Activated naive CD8-positive, alpha-beta T cell treated with anti-CD3 and anti-CD28 coated beads, Interleukin-2, amount 50 U/mL, for 16 hours (primary cell): ENCODE results near the gene FYN.

ENCODE experiments used
- DNase-seq: peaks from one replicate; pipeline ENCODE4 v3.0.0-alpha.2; 2020; ENCODE audit warnings: low read depth, low spot score

Gene FYN

DNA sequence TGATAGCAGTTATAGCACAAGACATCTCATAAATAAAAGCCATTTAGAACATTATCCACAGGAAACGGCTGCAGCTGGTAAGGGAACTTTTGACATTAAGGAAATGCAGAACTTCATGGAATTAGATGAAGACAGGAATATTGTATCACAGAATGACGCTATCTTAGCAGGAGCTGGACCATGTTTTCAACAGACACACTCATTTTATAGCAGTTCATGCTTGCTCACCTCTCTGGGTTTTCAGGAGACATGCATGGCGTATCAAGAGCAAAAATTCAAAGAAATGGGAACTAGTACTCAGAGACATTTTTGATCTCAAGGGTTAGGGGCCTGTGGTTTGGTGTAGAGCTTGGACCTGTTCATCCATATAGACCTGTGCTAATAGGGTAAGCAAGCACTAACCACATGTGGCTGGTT lies 125.0 kb downstream of the FYN start:
- DNase-seq, result no peak

DNA sequence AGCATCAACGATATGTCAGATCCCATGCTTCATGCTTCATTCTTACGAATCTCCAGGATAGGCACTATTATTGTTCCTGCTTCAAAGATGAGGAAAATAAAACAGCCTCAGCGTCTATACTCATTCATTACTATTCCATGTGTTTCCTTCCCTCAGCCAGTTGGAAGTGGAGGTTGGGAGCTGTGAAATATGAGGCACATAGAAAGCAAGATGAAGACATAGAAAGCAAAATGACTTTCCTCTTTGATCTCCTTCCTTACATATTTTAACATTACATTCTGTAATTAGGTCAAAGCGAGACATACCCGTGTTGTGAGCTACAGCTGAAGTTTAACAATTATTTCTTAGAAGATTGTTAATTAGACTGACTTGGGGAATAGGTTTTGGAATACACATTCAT lies 125.4 kb downstream of the FYN start:
- no peak for DNase-seq

DNA sequence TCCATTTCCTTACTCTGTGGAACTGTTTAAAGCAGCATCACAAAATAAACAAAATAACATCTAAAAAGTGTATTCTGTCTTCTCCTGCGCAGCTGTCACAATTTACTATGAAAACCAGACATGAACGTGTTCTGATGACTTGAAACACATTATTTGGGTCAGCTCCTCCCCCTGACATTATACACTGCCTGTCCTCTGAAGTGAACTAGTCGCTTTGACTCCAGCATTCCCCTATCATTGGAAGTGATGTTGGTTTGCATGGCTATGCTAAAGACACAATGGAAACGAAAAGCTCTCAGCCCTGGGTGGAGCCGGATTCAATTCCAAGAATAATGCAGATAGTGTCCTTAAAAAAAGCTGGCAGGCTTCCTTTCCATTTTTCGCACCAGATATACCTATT lies 125.9 kb downstream of the FYN start:
- DNase-seq, result no peak

GRCh38 chr6:111746983-111747382 lies 126.3 kb downstream of the FYN start:
- DNase-seq, result no peak

GRCh38 chr6:111745636-111746035 lies 127.6 kb downstream of the FYN start:
- DNase-seq, result no peak

DNA sequence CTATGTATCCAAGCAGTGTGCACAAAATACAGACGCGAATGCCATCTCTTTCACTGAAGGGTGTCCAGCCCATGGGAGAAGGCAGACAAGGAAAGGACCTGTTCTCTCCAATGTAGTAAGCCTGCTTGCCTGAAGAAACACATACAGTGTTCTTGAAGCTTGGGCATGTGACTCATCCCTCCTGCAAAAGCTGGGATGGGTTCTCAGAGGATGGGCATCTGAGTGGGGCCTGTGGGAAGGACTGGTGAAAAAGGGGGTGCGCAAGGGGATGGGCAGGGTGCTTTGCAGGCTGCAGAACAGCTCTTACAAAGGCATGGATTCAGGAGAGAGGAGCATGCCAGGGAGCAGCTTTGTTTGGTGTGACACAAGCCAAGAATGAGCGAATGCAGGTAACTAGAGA lies 128.1 kb downstream of the FYN start:
- DNase-seq, result no peak

- DNase-seq, result no peak
These were observed 129.2 kb downstream of the FYN start for GRCh38 chr6:111743862-111744692.

DNA sequence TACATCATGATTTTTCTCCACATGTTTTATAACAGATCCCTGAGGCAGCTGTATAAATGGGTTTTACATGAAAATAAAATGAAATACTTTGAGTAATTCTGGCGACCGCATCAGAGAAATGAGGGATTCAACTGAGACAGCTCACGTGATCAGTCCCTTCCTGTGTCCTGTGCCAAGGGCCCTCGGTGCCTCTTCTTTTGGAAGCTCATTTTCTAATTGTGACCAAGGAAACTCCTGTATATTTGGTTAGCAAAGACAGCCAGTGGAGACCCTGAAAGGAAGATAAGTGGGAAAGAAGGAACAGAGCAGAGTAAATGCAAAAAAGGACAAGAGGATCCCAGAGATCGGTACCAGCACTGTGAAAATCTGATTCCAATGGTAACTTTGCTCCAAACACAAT lies 129.9 kb downstream of the FYN start:
- no peak for DNase-seq

DNA sequence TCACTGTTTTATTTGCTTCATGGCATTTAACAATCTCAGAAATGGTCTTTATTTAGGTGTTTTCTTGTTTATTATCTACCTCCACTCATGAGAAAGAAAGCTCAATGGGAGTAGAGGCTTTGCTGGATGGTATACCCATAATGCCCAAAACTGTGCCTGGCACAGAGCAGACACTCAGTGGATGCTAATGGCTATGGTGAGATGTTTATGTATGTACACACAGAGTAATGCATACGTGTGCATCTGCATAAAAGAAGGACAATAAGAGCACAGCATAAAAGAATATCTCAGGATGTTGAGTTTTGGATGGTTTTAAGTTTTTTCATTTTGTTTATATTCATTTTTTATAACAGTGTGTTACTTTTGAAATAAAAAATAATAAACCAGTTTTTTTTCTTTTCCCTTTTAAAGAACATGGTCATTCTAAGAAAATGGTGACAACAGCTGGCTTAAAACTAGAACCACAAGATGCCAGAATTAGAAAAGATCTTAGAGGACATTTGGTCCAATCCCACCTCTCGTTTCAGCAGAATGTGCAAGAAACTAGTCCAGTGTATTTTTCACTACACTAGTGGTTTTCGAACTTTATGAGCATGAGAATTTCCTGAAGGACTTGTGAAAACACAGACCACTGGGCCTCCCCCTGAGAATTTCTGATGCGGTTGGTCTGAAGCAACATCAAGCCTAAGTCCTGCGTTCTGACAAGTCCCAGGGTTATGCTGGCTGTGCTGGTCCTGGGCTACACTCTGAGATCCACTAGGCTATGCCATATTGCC lies 131.9 kb downstream of the FYN start:
- DNase-seq, result no peak

GRCh38 chr6:111740506-111740905 lies 132.7 kb downstream of the FYN start:
- no peak for DNase-seq

DNA sequence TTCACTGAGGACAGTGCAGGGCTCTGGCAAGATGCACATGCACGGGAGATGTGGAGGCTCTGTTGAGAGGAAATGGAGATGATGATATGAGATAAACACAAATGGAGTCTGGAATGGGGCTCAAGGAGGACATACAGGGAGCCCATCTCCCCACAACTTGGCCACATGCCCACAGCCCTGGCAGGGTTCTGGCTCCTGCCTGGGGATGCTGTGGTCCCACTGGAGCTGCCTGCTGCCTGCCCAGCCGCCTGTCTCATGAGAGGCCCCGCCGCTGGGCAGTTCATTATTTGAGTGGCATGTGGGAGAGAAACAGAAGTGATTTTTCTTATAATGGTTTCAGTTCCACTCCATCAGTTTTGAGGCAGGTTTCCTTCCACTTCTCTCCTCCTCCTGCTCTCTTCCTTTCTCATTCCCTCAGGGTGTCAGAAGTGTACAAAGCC lies 134.0 kb downstream of the FYN start:
- DNase-seq, result no peak

- DNase-seq, result no peak
These were observed 134.6 kb downstream of the FYN start for GRCh38 chr6:111738631-111739030.

DNA sequence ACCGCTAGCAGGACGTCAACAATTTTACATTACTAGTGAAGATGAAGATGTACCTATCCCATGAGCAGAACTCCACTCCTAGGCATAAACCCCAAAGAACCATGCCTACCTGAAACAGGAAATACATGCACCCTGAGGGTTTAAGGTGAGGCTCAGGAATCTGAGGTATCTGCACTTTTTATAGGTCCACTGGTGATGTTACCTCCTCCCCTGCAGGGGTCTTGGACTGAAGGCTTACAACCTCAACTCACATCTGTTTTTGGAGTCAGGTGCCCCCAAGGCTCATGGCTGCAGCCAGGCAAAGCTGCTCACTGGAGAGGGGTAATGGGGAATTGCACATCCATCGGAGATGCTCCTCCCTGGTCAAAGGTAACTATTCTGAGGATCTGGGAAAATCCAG lies 135.1 kb downstream of the FYN start:
- DNase-seq, result no peak

- DNase-seq, result no peak
These were observed 136.2 kb downstream of the FYN start for GRCh38 chr6:111737065-111737521.

DNA sequence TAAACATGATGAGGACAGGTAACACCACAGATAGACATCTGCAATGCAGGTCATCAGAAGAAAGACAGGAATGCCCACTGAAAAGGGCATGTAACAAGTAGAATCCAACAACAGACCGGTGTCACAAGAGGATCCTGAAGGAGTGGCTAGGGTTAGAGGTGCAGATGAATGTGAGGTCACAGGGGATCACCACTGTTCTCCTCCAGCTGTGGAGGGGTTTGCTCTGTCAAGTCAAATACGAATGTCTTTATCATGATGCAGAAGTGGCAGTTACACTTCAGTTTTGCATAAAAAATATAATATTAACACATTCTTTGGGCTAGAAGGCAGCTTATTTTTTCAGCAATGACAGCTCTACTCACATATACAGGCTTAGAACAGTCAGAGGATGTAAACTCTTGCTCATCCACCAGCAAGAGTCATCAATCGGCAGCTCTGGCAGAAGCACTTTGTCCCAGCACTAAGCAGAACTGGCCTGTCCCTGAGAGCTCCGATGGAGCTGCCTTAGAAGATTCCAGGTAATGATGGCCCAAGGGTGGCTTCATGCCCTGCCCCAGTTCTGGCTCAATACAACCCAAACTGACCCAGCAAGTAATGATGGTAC lies 137.1 kb downstream of the FYN start:
- DNase-seq, result no peak

DNA sequence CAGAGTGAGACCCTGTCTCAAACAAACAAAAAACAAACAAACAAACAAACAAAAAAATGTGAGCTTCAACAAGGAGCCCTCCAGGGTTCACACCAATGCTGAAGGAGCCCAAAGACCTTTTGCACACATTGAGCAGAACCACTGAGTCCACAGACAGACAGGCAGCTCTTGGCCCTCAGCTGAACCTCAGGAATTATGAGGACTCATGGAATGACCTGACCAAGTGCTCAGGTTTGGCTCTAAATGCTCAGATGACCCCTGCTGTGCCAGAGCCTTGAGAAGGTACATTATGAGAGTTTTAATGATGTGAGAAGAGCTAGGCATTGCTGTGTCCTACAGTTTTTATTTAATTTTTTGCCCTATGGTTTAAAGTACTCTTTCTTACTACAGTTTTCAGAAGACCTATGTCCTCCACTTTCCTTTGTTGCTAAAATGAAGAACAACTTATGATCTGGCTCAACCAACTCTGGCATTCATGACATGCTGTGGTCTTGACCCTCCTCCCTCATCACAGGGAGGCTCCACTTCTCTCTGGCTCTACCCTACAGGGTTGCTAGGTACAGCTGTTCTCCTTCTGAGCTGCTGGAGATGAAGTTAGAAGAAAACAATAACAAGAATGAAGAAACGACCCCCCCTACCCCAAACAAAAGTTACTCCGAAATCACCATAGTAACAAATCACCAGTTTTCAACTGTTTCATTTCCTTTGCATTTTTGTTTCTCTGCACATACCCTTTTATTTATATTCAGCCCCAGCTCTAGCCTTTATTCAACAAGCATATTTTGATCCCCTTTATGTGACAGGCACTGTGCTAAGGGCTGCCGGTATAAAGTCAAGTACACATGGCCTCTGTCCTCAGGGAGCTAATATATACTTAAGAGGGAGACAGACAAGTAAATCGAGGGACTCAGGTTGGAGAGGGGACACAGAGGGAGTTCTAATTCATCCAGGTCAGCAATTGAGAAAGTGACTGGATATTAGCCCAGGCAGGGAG lies 138.9 kb downstream of the FYN start:
- no peak for DNase-seq

DNA sequence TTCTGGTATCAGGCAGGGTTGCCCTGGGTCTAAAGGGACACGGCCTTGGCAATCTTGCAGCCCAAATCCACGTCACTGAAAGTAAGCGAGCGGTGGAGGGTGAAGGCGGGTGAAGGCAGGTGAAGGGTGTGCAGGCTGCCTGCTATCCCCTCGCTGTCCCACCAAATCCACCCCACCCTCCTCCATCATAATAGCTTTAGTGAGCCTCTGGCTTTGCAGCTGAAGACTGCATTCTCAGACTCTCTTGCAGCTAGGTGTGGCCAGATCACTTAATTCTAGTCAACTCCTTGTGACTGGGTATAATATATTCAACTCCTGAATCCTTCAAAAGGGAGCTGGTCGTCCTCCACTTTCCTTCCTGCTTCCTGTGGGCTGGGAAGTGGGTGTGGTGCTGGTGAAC lies 140.9 kb downstream of the FYN start:
- no peak for DNase-seq

DNA sequence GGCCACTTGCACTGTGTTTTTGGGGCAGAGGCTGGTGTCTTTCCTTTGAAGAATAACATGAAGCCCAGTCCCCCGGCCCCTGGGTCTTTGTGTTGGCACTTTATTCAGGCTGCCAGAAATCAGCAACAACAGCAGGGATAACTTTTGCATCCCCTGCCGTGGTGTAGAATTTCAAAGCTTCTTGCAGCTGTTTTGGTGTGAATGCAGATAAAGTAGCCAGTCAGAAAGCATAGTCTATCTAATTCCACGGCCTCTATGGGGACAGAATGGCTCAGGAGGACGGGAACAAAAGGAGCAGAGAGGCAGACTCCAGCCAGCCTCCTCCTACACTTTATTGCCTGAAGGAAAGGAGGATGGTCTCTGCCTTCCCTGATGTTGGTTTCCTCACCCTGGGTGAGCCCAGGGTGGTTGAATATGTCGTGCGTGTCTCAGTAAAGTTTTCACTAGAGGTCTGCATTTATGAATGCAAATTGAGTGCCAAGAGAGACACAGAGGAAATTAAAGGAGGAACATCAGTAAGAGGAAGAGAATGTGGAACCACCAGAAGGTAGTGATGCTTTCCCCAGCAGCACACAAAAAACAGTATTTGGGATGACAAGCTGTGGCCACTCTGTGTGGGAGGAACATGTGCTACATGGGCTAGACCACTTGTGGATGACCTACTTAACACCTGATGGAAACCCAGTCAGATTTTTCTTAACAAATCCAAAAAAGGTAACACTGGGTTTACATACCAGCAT lies 141.6 kb downstream of the FYN start:
- no peak for DNase-seq

- DNase-seq, result no peak
These were observed 142.4 kb downstream of the FYN start for GRCh38 chr6:111730864-111731263.

GRCh38 chr6:111727802-111728201 lies 145.4 kb downstream of the FYN start:
- no peak for DNase-seq

DNA sequence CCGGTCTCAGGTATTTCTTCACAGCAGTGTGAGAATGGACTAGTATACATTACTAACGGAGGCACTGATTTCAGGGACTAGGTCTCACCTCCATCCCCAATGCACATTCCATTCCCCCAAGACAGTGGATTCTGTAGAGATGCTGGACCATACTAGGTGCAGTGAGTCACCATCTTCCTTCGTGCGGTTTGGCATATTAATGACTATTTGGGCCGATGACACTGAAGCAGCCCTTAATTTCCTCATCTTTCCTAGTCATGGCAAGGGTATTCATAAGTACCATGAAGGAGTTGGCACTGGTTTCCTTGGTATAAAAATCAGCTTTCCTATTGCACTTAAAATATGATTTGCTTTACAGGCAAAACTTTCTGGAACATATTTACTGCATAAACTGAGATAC lies 146.2 kb downstream of the FYN start:
- DNase-seq, result no peak
